Mesendoderm (in vitro differentiated cells): Measurements from ENCODE around the gene PSMA4. TPM values are rescaled to one million over a fixed set of nuclear protein-coding genes. Genes with fewer than 3 reads are reported as not detected.
A peak's percentile ranks its signal among the peaks of the same experiment; 100 is the strongest.

Source experiments
- DNase-seq: peaks from one replicate; pipeline ENCODE4 v3.0.0; 2013
- H2AK5ac ChIP-seq: 2 replicates; pipeline ENCODE4 v1.6.1; 2013; ENCODE audit warnings: low read length, inconsistent platforms
- H2BK120ac ChIP-seq: 2 replicates; pipeline ENCODE4 v1.6.1; 2013; ENCODE audit warnings: low read depth, mild to moderate bottlenecking, low read length, moderate library complexity, mixed read lengths
- H2BK15ac ChIP-seq: replicated peaks from 2 replicates; pipeline ENCODE4 v1.6.1; 2013; ENCODE audit warnings: low read depth, mild to moderate bottlenecking, moderate library complexity
- H2BK5ac ChIP-seq: 2 replicates; pipeline ENCODE4 v1.6.1; 2013; ENCODE audit warnings: low read length, inconsistent platforms
- H3K18ac ChIP-seq: 2 replicates; pipeline ENCODE4 v1.6.1; 2013; ENCODE audit warnings: mild to moderate bottlenecking, low read length, mixed read lengths
- H3K23ac ChIP-seq: one replicate; pipeline ENCODE4 v1.6.1; 2013; ENCODE audit warnings: low read length
- H3K27ac ChIP-seq: 2 replicates; pipeline ENCODE4 v1.5.1; 2013; ENCODE audit warnings: low read depth, mild to moderate bottlenecking, inconsistent platforms, low read length, moderate library complexity
- H3K27me3 ChIP-seq: 2 replicates; pipeline ENCODE4 v1.6.1; 2013; ENCODE audit warnings: low read length, control low read depth, mild to moderate bottlenecking, inconsistent platforms; ENCODE audit not compliant: insufficient read depth, poor library complexity
- H3K36me3 ChIP-seq: 2 replicates; pipeline ENCODE4 v1.6.1; 2013; ENCODE audit warnings: low read length, inconsistent platforms; ENCODE audit not compliant: control insufficient read depth, insufficient read depth
- H3K4ac ChIP-seq: one replicate; pipeline ENCODE4 v1.6.1; 2013; ENCODE audit warnings: low read depth, mild to moderate bottlenecking, low read length, moderate library complexity
- H3K4me1 ChIP-seq: 2 replicates; pipeline ENCODE4 v1.6.1; 2013; ENCODE audit warnings: low read depth, low read length, inconsistent platforms; ENCODE audit not compliant: control insufficient read depth
- H3K4me2 ChIP-seq: 2 replicates; pipeline ENCODE4 v1.6.1; 2013; ENCODE audit warnings: low read length
- H3K4me3 ChIP-seq: 2 replicates; pipeline ENCODE4 v1.5.1; 2013; ENCODE audit warnings: mild to moderate bottlenecking, low read length
- H3K56ac ChIP-seq: one replicate; pipeline ENCODE4 v1.6.1; 2013; ENCODE audit warnings: low read length
- H3K79me1 ChIP-seq: 2 replicates; pipeline ENCODE4 v1.6.1; 2013; ENCODE audit warnings: low read length, inconsistent platforms
- H3K79me2 ChIP-seq: 2 replicates; pipeline ENCODE4 v1.6.1; 2013; ENCODE audit warnings: mild to moderate bottlenecking, low read length; ENCODE audit not compliant: control insufficient read depth, insufficient read depth
- H3K9ac ChIP-seq: 2 replicates; pipeline ENCODE4 v1.6.1; 2013; ENCODE audit warnings: low read length, inconsistent platforms
- H4K5ac ChIP-seq: one replicate; pipeline ENCODE4 v1.6.1; 2013; ENCODE audit warnings: low read length
- H4K8ac ChIP-seq: one replicate; pipeline ENCODE4 v1.6.1; 2013; ENCODE audit warnings: low read depth, mild to moderate bottlenecking, control low read depth, low read length, moderate library complexity
- WGBS: extraction: QIAGEN DNeasy Blood & Tissue Kit; methylation state at CpG from one replicate; pipeline ENCODE4 v1.1.7; 2013; ENCODE audit warnings: low lambda C conversion rate, missing lambda C conversion rate; ENCODE audit not compliant: insufficient coverage; ENCODE audit errors: extremely low coverage; 5-methylcytosine and 5-hydroxymethylcytosine counted together
- polyA plus RNA-seq, 2 experiments: library from polyadenylated mRNA; stranded (reverse); fragments of 200-250 nt; gene quantifications; one replicate each; pipeline ENCODE4 v1.2.3, GENCODE V29; 2013

PSMA4 gene
- polyA plus RNA-seq (2013, experiment 1 of 2), result 668 TPM
- 669 TPM for polyA plus RNA-seq (2013, experiment 2 of 2)

GRCh38 chr15:78540141-78540870 lies at the start of gene PSMA4:
PSMA4 (plus strand) TSS chr15:78540444; CDS start chr15:78541928, 1,484 bp downstream.
- Histone ChIP-seq H3K27me3 (no peaks in the 10 kb centered on the region), H3K18ac (peak within 1 kb of the TSS; percentile 57), H3K4me2 (peak within 1 kb of the TSS; percentile 97), H2BK15ac (no peak within 1 kb of the TSS), H2BK120ac (no peak within 1 kb of the TSS), H3K9ac (peak within 1 kb of the TSS; percentile 95), H3K23ac (no peak within 1 kb of the TSS), H3K4me3 (peak within 1 kb of the TSS; percentile 96), H3K79me2 (peaks cover 17% of the 10 kb centered on the region), H2BK5ac (peak within 1 kb of the TSS; percentile 86), H3K27ac (peak within 1 kb of the TSS; percentile 91), H3K79me1 (peaks cover 15% of the 10 kb centered on the region), H2AK5ac (peak within 1 kb of the TSS; percentile 37), H4K5ac (no peak within 1 kb of the TSS), H3K4ac (peak within 1 kb of the TSS; percentile 38), H4K8ac (no peak within 1 kb of the TSS), H3K4me1 (peaks cover 2% of the 10 kb centered on the region), H3K36me3 (no peaks in the 10 kb centered on the region), H3K56ac (peak within 1 kb of the TSS; percentile 97)
- WGBS, result no CpG with 5 or more reads among the region's 56 CpGs
- DNase-seq, result peak; percentile 87

GRCh38 chr15:78492872-78493271 lies 47.4 kb upstream of the PSMA4 start:
- no peak overlapping the region for H2BK5ac ChIP-seq
- no peak overlapping the region for H3K56ac ChIP-seq
- H3K27ac ChIP-seq, result no peak overlapping the region
- no peak overlapping the region for H4K5ac ChIP-seq
- no peaks in the 10 kb centered on the region for H3K79me2 ChIP-seq
- WGBS, result no CpG with 5 or more reads among the region's 1 CpG
- H2BK120ac ChIP-seq, result no peak overlapping the region
- no peak overlapping the region for H2AK5ac ChIP-seq
- no peak for DNase-seq
- no peak overlapping the region for H3K4ac ChIP-seq
- no peak overlapping the region for H3K4me2 ChIP-seq
- H3K27me3 ChIP-seq, result no peaks in the 10 kb centered on the region
- no peak overlapping the region for H3K9ac ChIP-seq
- no peak overlapping the region for H3K18ac ChIP-seq
- H3K23ac ChIP-seq, result no peak overlapping the region
- H4K8ac ChIP-seq, result no peak overlapping the region
- no peaks in the 10 kb centered on the region for H3K4me1 ChIP-seq
- no peak overlapping the region for H2BK15ac ChIP-seq
- no peak overlapping the region for H3K4me3 ChIP-seq
- no peaks in the 10 kb centered on the region for H3K79me1 ChIP-seq
- peaks cover 1% of the 10 kb centered on the region for H3K36me3 ChIP-seq

GRCh38 chr15:78501857-78502256 lies 38.4 kb upstream of the PSMA4 start:
- Histone ChIP-seq H2AK5ac (no peak overlapping the region), H3K9ac (no peak overlapping the region), H3K79me2 (no peaks in the 10 kb centered on the region), H3K18ac (no peak overlapping the region), H3K27ac (no peak overlapping the region), H3K36me3 (peaks cover 2% of the 10 kb centered on the region), H3K79me1 (no peaks in the 10 kb centered on the region), H3K56ac (no peak overlapping the region), H3K4me2 (no peak overlapping the region), H4K5ac (no peak overlapping the region), H2BK5ac (no peak overlapping the region), H3K4me1 (no peaks in the 10 kb centered on the region), H3K27me3 (no peaks in the 10 kb centered on the region), H3K4me3 (no peak overlapping the region), H2BK15ac (no peak overlapping the region), H4K8ac (no peak overlapping the region), H3K4ac (no peak overlapping the region), H3K23ac (no peak overlapping the region), H2BK120ac (no peak overlapping the region)
- no CpG with 5 or more reads among the region's 4 CpGs for WGBS
- DNase-seq, result no peak

- H3K4ac ChIP-seq, result no peak overlapping the region
- no peak overlapping the region for H3K18ac ChIP-seq
- no peak overlapping the region for H3K4me3 ChIP-seq
- peaks cover 2% of the 10 kb centered on the region for H3K36me3 ChIP-seq
- no peak overlapping the region for H2BK120ac ChIP-seq
- H3K9ac ChIP-seq, result no peak overlapping the region
- H3K79me2 ChIP-seq, result no peaks in the 10 kb centered on the region
- no peak overlapping the region for H4K5ac ChIP-seq
- no peak overlapping the region for H3K4me2 ChIP-seq
- no peak for DNase-seq
- no peak overlapping the region for H2BK5ac ChIP-seq
- no peaks in the 10 kb centered on the region for H3K4me1 ChIP-seq
- H2AK5ac ChIP-seq, result no peak overlapping the region
- no peak overlapping the region for H3K56ac ChIP-seq
- H3K23ac ChIP-seq, result no peak overlapping the region
- H4K8ac ChIP-seq, result no peak overlapping the region
- H3K79me1 ChIP-seq, result no peaks in the 10 kb centered on the region
- no peaks in the 10 kb centered on the region for H3K27me3 ChIP-seq
- no peak overlapping the region for H3K27ac ChIP-seq
- no peak overlapping the region for H2BK15ac ChIP-seq
- no CpG with 5 or more reads among the region's 2 CpGs for WGBS
Observed at GRCh38 chr15:78502641-78503040, 37.6 kb upstream of the PSMA4 start.

GRCh38 chr15:78506971-78507830 lies 33.0 kb upstream of the PSMA4 start, which contains the start of gene HYKK:
HYKK (plus strand) TSS chr15:78507577; CDS start chr15:78513089, 5,512 bp downstream.
- H2AK5ac ChIP-seq, result no peak within 1 kb of the TSS
- no peak within 1 kb of the TSS for H3K27ac ChIP-seq
- H2BK5ac ChIP-seq, result no peak within 1 kb of the TSS
- no peaks in the 10 kb centered on the region for H3K4me1 ChIP-seq
- DNase-seq, result peak; percentile 99
- no peaks in the 10 kb centered on the region for H3K79me2 ChIP-seq
- H2BK120ac ChIP-seq, result no peak within 1 kb of the TSS
- peak within 1 kb of the TSS; percentile 94 for H3K4me2 ChIP-seq
- no peak within 1 kb of the TSS for H4K8ac ChIP-seq
- peak within 1 kb of the TSS; percentile 66 for H3K56ac ChIP-seq
- H3K4me3 ChIP-seq, result peak within 1 kb of the TSS; percentile 47
- no peaks in the 10 kb centered on the region for H3K79me1 ChIP-seq
- no peak within 1 kb of the TSS for H3K4ac ChIP-seq
- peak within 1 kb of the TSS; percentile 57 for H3K23ac ChIP-seq
- H3K36me3 ChIP-seq, result no peaks in the 10 kb centered on the region
- peaks cover 4% of the 10 kb centered on the region for H3K27me3 ChIP-seq
- H3K9ac ChIP-seq, result peak within 1 kb of the TSS; percentile 65
- no peak within 1 kb of the TSS for H3K18ac ChIP-seq
- H4K5ac ChIP-seq, result no peak within 1 kb of the TSS
- no CpG with 5 or more reads among the region's 63 CpGs for WGBS
- H2BK15ac ChIP-seq, result no peak within 1 kb of the TSS
